ENCODE results near the gene IL9. TPM values are rescaled to one million over a fixed set of nuclear protein-coding genes. Genes with fewer than 3 reads are reported as not detected.
A peak's percentile ranks its signal among the peaks of the same experiment; 100 is the strongest.

IL9 gene
- total RNA-seq, 1 donor from 2014 or later = not detected

DNA sequence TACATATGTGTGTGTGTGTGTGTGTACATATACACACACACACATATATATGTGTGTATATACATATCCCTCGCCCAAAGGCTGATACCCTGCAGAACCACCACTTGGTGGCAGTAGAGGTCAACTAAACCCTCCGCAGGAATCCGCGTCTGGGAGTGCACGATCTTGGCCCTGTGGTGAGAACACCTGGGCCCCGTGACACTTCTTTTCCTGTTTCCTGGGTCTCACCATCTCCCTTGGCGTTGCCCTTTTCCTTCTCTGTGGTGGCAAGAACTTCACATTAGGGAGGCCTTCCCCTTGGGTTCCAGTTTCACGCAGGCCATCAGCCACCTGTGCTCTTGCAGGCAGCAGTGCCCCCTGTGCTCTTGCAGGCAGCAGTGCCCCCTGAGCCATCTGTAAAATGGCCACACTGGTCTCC lies 8.2 kb downstream of the IL9 start:
- Mint-ChIP-seq H3K4me1 (ENCODE audit: low read depth) (no peaks in the 10 kb centered on the region), H3K9me3 (ENCODE audit: low read depth) (no peaks in the 10 kb centered on the region), H3K4me3 (ENCODE audit: low read depth) (no peak overlapping the region), H3K27ac (no peak overlapping the region), H3K36me3 (ENCODE audit: insufficient read depth) (no peaks in the 10 kb centered on the region), H3K27me3 (peaks cover 66% of the 10 kb centered on the region)
- TF ChIP-seq, protein P1, sequence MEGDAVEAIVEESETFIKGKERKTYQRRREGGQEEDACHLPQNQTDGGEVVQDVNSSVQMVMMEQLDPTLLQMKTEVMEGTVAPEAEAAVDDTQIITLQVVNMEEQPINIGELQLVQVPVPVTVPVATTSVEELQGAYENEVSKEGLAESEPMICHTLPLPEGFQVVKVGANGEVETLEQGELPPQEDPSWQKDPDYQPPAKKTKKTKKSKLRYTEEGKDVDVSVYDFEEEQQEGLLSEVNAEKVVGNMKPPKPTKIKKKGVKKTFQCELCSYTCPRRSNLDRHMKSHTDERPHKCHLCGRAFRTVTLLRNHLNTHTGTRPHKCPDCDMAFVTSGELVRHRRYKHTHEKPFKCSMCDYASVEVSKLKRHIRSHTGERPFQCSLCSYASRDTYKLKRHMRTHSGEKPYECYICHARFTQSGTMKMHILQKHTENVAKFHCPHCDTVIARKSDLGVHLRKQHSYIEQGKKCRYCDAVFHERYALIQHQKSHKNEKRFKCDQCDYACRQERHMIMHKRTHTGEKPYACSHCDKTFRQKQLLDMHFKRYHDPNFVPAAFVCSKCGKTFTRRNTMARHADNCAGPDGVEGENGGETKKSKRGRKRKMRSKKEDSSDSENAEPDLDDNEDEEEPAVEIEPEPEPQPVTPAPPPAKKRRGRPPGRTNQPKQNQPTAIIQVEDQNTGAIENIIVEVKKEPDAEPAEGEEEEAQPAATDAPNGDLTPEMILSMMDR (IDR thresholded peaks at IDR 0.05; ENCODE audit: unreplicated experiment) = peak; percentile 86
- DNase-seq (ENCODE audit: low spot score, unreplicated experiment) = peak; percentile 49

DNA sequence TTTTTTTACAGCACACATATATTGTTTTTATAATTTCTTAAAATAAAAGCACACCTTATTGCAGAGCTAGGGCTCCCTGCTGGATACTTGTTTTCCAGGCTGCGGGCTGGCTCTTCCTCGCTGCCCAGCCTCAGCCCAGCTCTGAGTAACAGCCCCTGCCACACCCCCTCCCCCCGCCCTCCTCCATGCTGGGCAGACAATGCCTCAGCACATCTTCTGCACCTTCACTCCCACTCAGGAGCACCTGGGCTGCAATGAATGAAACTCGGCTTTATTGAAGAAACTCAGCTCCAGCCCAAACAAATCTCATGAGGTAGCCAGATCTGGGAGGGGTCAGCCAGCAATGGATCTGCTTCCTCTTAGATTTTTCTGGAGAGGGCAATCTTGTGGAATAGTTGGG lies 9.5 kb downstream of the IL9 start:
- TF ChIP-seq, protein P1 (IDR thresholded peaks at IDR 0.05; ENCODE audit: unreplicated experiment) = no peak
- Mint-ChIP-seq H3K4me1 (ENCODE audit: low read depth) (no peaks in the 10 kb centered on the region), H3K9me3 (ENCODE audit: low read depth) (no peaks in the 10 kb centered on the region), H3K36me3 (ENCODE audit: insufficient read depth) (no peaks in the 10 kb centered on the region), H3K27me3 (peaks cover 71% of the 10 kb centered on the region), H3K27ac (no peak overlapping the region), H3K4me3 (ENCODE audit: low read depth) (no peak overlapping the region)
- no peak for DNase-seq (ENCODE audit: low spot score, unreplicated experiment)

DNA sequence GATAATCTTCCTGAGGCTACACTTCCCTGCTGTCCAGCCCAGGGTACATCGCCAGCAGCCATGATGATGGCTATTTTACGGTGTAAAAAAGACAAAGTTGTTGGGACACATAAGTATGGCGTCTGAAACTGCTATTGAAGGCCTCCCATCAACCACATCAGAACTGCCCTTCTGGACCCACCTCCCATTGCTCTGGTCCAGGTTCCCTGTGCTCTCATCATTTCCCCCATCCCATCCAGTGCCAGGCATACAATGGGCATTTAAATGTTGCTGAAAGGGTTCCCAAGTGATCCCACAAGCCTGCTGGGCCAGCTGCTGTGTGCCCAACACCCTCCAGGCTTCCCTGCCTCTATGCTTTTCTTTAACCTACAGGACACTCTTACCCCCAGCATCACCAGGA lies 10.6 kb downstream of the IL9 start:
- H3K36me3 Mint-ChIP-seq (ENCODE audit: insufficient read depth) = no peaks in the 10 kb centered on the region
- H3K9me3 Mint-ChIP-seq (ENCODE audit: low read depth) = no peaks in the 10 kb centered on the region
- DNase-seq (ENCODE audit: low spot score, unreplicated experiment) = no peak
- H3K4me3 Mint-ChIP-seq (ENCODE audit: low read depth) = no peak overlapping the region
- H3K27me3 Mint-ChIP-seq = peaks cover 72% of the 10 kb centered on the region
- H3K27ac Mint-ChIP-seq = no peak overlapping the region
- H3K4me1 Mint-ChIP-seq (ENCODE audit: low read depth) = no peaks in the 10 kb centered on the region
- TF ChIP-seq, protein P1 (IDR thresholded peaks at IDR 0.05; ENCODE audit: unreplicated experiment) = no peak

DNA sequence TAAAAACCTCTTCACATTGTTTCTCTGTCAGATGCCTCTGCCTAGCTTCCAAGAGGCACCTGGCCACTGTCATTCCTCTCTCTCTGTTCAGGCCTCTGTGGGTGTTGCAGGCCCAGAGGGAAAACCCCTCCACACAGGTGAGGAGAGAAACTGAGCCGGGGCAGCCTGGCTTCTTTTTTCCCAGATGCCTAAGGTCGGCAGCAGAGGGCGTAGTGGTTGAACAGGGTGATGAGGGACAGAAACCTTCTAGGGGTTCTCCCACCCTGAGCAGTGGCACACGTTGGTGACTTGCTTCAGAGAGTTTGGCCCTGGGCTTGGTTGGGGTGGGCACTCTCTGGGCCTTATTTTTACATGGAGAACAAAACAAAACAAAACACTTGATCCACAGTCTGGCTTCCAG lies 12.2 kb downstream of the IL9 start:
- no peak overlapping the region for H3K27ac Mint-ChIP-seq

DNA sequence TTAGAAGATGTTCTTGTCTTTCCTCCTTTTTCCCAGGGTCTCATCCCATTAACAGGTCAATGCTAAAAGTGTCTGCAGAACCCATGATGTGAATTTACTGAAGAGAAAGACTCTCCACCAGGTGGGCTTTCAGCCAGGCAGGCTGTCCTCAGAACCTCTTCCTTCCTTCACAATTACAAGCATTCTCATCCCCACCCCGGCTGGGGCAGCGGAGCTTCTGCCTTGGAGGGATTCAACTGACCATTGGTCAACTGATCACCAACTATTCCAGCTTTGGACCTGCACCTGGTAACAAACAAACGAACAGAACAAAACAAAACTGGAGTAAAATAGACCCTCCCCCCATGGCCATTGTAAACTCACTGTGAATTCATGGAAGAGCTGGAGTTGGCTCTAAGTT lies 12.6 kb downstream of the IL9 start:
- no peak for DNase-seq (ENCODE audit: low spot score, unreplicated experiment)
- TF ChIP-seq, protein P1 (IDR thresholded peaks at IDR 0.05; ENCODE audit: unreplicated experiment) = no peak
- Mint-ChIP-seq H3K27me3 (peaks cover 55% of the 10 kb centered on the region), H3K9me3 (ENCODE audit: low read depth) (no peaks in the 10 kb centered on the region), H3K27ac (no peak overlapping the region), H3K36me3 (ENCODE audit: insufficient read depth) (no peaks in the 10 kb centered on the region), H3K4me1 (ENCODE audit: low read depth) (no peaks in the 10 kb centered on the region), H3K4me3 (ENCODE audit: low read depth) (no peak overlapping the region)

More for the DNA sequence above, 12.2 kb downstream of the IL9 start:
- Mint-ChIP-seq H3K36me3 (ENCODE audit: insufficient read depth) (no peaks in the 10 kb centered on the region), H3K4me1 (ENCODE audit: low read depth) (no peaks in the 10 kb centered on the region), H3K9me3 (ENCODE audit: low read depth) (no peaks in the 10 kb centered on the region), H3K27me3 (peaks cover 59% of the 10 kb centered on the region), H3K4me3 (ENCODE audit: low read depth) (no peak overlapping the region)
- TF ChIP-seq, protein P1 (IDR thresholded peaks at IDR 0.05; ENCODE audit: unreplicated experiment) = no peak
- DNase-seq (ENCODE audit: low spot score, unreplicated experiment) = no peak

All from progenitor cell of endocrine pancreas (in vitro differentiated cells).